ENCODE results near the gene RRP36.

DNA sequence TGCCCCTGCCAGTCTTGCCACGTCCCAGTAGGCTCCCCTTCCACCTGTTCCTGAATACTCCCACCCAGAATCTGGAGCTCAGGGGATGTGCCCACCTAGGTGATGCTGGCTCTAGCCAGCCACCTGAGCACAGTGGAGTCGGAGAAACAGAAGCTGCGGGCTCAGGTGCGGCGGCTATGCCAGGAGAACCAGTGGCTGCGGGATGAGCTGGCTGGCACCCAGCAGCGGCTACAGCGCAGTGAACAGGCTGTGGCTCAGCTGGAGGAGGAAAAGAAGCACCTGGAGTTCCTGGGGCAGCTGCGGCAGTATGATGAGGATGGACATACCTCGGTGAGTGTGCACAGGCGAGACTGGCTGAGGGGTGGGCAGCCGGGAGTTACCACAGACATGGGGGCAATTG lies 41.4 kb downstream of the RRP36 start:
- TF ChIP-seq CTCF (IDR thresholded peaks at IDR 0.05; ENCODE audit: low read length) (no peak), EZH2 (IDR thresholded peaks at IDR 0.05; ENCODE audit: borderline replicate concordance, low read length) (no peak)

All from OCI-LY1 (cell line).